GM21367 (cell line): Measurements from ENCODE around the gene SMG9.

Source experiments
- ATAC-seq: cut with Tn5 transposase; IDR thresholded peaks from one replicate; pipeline ENCODE4 v1.9.1; 2021; ENCODE audit not compliant: unreplicated experiment

Gene SMG9

GRCh38 chr19:43726736-43727592 lies 27.8 kb downstream of the SMG9 start:
- no peak for ATAC-seq

DNA sequence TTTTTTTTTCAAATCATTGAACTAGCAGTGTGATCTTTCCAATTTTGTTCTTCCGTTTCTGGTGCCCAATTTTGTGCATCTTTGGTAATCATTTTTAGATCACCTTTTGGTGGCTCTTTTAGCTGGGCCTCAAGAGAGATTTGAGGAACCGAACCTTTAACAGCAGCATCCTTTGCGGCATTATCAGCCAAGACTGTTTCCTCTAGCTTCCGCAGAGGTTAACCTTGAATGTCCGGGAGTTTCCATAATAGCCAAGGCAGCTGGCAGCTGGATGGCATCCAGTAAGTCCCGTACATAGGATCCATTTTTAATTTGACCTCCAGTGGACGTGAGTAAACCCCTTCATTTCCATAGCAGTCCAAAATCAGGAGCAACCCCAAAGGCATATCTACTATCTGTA lies 29.3 kb downstream of the SMG9 start:
- no peak for ATAC-seq

- no peak for ATAC-seq
Measured at GRCh38 chr19:43724896-43725295, 29.9 kb downstream of the SMG9 start.

- ATAC-seq: no peak
Measured at GRCh38 chr19:43723588-43723987, 31.2 kb downstream of the SMG9 start.

- ATAC-seq: no peak
Measured at GRCh38 chr19:43721469-43722048, 33.2 kb downstream of the SMG9 start.

DNA sequence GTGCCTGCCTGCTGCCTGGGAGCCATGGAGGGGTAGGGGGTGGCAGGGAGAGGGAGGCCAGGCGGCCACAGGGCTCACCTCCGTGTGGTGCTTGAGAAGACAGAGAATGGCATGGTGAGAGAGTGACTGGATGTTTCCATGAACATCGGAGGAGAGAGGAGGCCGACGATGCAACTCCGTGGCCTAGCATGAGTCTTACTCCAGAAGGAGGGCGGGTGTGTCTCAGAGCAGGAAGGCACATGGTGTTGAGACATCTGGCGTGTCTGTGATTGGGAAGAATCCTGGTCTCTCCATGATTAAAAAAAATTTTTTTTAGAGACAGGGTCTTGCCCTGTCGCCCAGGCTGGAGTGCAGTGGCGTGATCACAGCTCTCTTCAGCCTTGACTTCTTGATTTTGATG lies 33.8 kb downstream of the SMG9 start:
- no peak for ATAC-seq

DNA sequence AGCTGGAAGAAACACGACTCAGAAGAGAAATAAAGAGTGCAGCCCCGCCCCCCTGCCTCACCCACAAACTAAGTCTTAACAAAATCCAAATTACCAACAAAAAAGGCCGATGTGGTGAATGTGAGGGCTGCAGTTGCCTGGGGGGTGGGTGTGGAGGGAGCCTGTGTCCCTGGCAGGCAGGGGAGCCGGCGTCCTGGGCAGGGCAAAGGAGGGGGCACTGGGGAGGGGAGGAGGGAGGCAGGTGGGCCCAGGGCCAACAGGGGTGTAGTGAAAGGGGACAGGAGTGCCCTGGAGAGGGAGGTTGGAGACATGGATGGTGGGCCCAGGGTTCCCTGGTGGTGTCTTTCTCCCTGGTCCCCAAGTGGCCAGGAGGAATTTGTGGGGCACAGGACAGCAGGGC lies 34.8 kb downstream of the SMG9 start:
- no peak for ATAC-seq

GRCh38 chr19:43719378-43719868 lies 35.3 kb downstream of the SMG9 start:
- ATAC-seq: no peak

DNA sequence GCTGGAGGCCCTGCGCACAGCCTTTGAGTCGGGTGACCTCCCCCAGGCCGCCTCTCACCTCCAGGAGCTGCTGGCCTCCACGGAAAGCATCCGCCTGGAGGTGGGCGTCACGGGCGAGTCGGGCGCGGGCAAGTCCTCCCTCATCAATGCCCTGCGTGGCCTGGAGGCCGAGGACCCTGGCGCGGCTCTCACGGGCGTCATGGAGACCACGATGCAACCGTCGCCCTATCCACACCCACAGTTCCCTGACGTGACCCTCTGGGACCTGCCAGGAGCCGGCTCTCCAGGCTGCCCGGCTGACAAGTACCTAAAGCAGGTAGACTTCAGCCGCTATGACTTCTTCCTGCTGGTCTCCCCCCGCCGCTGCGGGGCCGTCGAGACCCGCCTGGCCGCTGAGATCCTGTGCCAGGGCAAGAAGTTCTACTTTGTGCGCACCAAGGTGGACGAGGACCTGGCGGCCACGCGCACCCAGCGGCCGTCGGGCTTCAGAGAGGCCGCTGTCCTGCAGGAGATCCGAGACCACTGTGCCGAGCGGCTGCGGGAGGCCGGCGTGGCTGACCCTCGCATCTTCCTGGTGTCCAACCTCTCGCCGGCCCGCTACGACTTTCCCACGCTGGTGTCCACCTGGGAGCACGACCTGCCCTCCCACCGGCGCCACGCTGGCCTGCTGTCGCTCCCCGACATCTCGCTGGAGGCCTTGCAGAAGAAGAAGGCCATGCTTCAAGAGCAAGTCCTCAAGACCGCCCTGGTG lies 36.0 kb downstream of the SMG9 start:
- no peak for ATAC-seq

- ATAC-seq: no peak
Measured at GRCh38 chr19:43715776-43716175, 39.0 kb downstream of the SMG9 start, which contains the start of gene IRGC. Gene IRGC (plus strand): TSS chr19:43716076. CDS start chr19:43718559, 2,483 bp downstream.

DNA sequence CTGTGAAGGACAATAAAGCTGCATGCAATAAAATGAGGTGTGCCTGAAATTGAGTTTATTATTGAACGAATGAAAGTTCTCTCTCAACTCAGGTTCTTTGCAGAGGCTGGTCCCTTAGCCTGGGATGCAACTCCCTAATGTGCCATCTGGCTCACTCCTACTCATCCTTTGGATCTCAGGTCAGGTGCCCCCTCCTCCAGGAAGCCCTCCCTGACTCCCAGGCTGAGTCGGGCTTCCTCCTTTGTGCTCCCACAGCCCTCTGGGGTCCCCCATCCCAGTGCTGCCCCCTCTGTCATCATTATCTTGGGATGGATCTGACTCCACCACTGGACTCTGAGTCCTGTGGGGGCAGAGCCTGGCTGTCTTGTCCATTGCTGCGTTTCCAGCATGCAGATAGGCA lies 41.6 kb downstream of the SMG9 start:
- ATAC-seq: no peak

DNA sequence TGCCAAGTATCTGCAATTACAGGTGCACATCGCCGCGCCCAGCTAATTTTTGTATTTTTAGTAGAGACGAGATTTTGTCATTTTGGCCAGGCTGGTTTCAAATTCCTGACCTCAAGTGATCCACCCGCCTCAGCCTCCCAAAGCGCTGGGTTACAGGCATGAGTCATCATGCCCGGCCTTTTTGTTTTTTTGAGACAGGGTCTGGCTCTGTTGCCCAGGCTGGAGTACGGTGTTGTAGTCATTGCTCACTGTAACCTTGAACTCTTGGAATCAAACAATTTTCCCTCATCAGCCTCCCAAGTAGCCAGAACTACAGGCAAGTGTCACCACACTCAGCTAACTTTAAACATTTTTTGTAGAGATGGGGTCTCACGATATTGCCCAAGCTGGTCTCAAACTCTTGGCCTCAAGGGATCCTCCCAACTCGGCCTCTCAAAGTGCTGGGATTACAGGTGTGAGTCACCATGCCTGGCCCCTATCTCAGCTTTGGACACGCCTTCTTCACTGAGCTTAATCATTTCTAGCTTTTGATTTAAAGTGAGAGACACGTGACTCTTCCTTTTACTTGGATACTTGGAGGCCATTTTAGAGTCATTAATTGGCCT lies 42.9 kb downstream of the SMG9 start:
- ATAC-seq: no peak

DNA sequence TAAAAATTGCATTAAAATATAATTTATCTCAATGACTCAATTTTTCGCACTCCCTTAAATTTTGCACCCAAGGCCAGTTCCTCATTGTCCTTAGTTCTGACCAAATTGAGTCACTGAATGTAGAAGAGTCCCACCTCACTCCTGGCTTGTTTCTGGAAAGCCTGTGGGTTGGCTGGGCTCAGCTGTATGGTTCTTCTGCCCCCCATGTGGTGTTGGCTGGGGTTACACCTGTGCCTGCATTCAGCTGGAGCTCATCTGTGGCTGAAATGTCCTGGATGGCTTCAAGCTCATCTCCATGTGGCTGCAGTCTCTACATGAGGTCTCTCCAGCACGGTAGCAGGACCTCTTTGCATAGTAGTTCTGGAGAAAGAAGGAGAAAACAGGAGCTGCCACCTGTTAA lies 46.0 kb downstream of the SMG9 start:
- no peak for ATAC-seq

- ATAC-seq: no peak
Measured at GRCh38 chr19:43707158-43707712, 47.5 kb downstream of the SMG9 start.

DNA sequence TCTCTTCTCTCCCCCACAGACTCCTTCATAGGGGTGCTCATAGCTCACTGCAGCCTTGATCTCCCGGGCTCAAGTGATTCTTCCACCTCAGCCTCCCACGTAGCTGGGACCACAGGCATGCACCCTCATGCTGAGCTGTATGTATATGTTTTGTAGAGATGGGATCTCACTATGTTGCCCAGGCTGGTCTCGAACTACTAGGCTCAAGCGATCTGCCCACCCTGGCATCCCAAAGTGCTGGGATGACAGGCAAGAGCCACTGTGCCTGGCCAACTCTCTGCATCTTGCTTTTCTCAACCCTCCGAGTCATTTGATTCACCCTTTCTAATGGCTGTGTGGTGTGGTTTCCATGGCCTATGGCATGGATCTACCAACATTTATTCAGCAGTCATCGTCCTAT lies 49.0 kb downstream of the SMG9 start:
- no peak for ATAC-seq

DNA sequence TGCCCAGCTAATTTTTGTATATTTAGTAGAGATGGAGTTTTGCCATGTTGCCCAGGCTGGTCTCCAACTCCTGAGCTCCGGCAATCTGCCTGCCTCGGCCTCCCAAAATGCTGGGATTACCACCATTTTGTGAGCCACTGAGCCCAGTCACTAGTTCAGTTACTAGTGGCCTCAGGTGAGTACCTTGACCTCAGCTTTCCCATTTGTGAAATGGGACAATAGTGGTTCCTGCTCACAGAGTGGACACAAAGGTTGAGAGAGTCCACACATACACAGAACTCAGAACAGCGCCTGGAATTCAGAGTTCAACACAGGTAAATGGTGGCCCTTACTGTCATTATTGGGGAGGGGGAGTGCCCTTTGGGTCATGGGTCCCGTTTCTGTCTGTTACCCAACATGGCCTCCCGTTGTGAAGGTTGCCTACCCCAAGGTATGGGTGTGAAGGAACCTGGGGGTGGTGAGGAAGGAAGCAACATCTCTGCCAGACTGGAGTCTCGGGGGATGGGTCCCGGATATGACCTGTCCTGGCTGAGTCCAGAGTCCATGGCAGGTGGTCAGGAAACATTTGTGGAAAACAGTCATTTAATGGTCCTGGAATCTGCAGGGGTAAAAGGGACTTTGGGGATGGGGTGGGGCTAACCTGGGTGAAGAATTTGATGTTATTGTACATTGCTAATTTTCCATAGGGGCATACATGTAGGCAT lies 50.6 kb downstream of the SMG9 start:
- no peak for ATAC-seq

DNA sequence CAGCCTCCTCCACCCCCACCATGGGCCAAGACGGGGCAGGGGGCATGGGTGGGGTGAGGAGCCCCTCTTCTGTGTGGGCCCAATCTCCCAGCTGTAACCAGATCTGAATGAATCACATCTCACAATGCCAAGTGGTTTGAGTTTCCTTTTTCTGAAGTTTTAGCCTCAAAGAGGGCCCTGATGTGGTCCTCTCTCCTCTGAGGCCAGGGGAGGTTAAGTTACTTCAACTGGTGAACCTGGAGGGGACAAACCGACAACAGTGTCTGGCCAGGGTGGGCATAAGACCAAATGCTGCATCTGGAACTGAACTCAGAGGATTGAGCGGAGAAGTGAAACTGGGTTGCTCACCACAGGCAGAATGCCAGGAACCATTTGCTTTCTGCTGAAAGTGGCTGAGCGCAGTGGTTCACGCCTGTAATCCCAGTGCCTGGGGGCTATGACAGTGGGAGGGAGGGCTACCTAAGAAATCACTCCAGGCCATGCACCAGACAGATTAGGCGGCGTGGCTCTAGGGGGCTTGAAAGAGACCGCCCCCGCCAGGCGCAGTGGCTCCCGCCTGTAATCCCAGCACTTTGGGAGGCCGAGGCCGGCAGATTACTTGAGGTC lies 54.3 kb downstream of the SMG9 start:
- ATAC-seq: no peak

GRCh38 chr19:43699506-43700394 lies 55.0 kb downstream of the SMG9 start:
- no peak for ATAC-seq

DNA sequence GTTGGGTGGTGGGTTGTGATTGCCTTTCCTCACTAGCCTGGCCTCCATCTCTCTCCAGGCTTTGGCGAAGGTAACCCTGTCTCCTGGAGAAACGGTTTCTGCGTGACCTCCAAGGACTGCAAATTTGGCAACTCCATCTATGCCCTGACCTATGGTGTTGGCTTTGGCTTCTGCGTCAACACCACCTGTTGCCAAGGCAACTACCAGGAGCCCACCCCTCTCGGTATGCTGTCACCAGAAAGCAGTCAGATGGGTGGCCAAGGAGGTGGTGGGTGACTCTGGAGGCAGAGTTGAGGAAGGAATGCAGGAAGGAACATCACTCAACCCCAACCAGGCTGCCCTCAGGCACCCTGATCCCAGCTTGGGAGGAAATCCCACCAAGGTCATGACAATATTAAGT lies 57.5 kb downstream of the SMG9 start:
- no peak for ATAC-seq
